ENCODE results near the gene ARSH. TPM values are rescaled to one million over a fixed set of nuclear protein-coding genes. Genes with fewer than 3 reads are reported as not detected.

Gene ARSH
- total RNA-seq (not detected in 2 replicates), polyA plus RNA-seq (not detected in 2 replicates), polyA minus RNA-seq (not detected in 2 replicates)
- not detected for total RNA-seq (2013)

GRCh38 chrX:3006495-3006894 lies at the start of gene ARSH:
ARSH (plus strand) TSS chrX:3006546; CDS start chrX:3006613, 67 bp downstream.
- Histone ChIP-seq H3K9me3 (ENCODE audit: control extremely low read depth in 1 of 3, control insufficient read depth in 2 of 3, insufficient read depth in 1 of 3, low read length in 2 of 3) (peaks cover 0 to 8% (median 0%) of the 10 kb centered on the region in 3 donors), H3K4me1 (ENCODE audit: control insufficient read depth in 2 of 2, insufficient read depth in 2 of 2, low read length in 2 of 2) (no peaks in the 10 kb centered on the region), H2AFZ (ENCODE audit: insufficient read depth, low read depth, low read length, poor library complexity, severe bottlenecking) (no peak within 1 kb of the TSS), H3K27ac (ENCODE audit: low read length in 2 of 2) (no peak within 1 kb of the TSS), H3K79me2 (ENCODE audit: control insufficient read depth, insufficient read depth, low read length) (no peaks in the 10 kb centered on the region), H3K9ac (ENCODE audit: low read length) (no peak within 1 kb of the TSS), H3K36me3 (replicated peaks in 1 of 2; ENCODE audit: control extremely low read depth in 1 of 2, control insufficient read depth in 1 of 2, extremely low read depth in 1 of 2, insufficient read depth in 2 of 2, low read length in 1 of 2) (no peaks in the 10 kb centered on the region), H3K27me3 (replicated peaks in 1 of 4; ENCODE audit: control extremely low read depth in 1 of 4, control insufficient read depth in 3 of 4, insufficient read depth in 4 of 4, low read length in 3 of 4) (no peaks in the 10 kb centered on the region), H4K20me1 (ENCODE audit: control insufficient read depth, insufficient read depth, low read length, poor library complexity, severe bottlenecking) (no peaks in the 10 kb centered on the region), H3K4me2 (replicated peaks; ENCODE audit: low read depth, low read length, poor library complexity, severe bottlenecking) (no peak within 1 kb of the TSS), H3K4me3 (ENCODE audit: control extremely low read depth in 1 of 5, extremely low read depth in 1 of 5, insufficient read depth in 1 of 5, low read depth in 2 of 5, low read length in 4 of 5) (no peak within 1 kb of the TSS)
- H3K27me3 Mint-ChIP-seq = no peaks in the 10 kb centered on the region
- H3K4me1 Mint-ChIP-seq = no peaks in the 10 kb centered on the region
- 100% methylated on average over 1 of the region's 6 CpGs for WGBS (ENCODE audit: insufficient coverage)
- TF ChIP-seq EZH2 (IDR thresholded peaks at IDR 0.05; ENCODE audit: borderline replicate concordance, insufficient read depth, low read depth, low read length, poor library complexity, severe bottlenecking) = no peak
- TF ChIP-seq, protein P1, sequence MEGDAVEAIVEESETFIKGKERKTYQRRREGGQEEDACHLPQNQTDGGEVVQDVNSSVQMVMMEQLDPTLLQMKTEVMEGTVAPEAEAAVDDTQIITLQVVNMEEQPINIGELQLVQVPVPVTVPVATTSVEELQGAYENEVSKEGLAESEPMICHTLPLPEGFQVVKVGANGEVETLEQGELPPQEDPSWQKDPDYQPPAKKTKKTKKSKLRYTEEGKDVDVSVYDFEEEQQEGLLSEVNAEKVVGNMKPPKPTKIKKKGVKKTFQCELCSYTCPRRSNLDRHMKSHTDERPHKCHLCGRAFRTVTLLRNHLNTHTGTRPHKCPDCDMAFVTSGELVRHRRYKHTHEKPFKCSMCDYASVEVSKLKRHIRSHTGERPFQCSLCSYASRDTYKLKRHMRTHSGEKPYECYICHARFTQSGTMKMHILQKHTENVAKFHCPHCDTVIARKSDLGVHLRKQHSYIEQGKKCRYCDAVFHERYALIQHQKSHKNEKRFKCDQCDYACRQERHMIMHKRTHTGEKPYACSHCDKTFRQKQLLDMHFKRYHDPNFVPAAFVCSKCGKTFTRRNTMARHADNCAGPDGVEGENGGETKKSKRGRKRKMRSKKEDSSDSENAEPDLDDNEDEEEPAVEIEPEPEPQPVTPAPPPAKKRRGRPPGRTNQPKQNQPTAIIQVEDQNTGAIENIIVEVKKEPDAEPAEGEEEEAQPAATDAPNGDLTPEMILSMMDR (IDR thresholded peaks at IDR 0.05) = no peak
- intact Hi-C loops (cut with micrococcal nuclease) = no loop called here
- ATAC-seq (ENCODE audit: low read depth) = no peak
- CTCF ChIA-PET = no interaction called here
- H3K27ac Mint-ChIP-seq = no peak within 1 kb of the TSS
- peaks cover 2% of the 10 kb centered on the region for H3K9me3 Mint-ChIP-seq (ENCODE audit: insufficient read depth)
- DNase-seq = no peak
- no peak within 1 kb of the TSS for H3K4me3 Mint-ChIP-seq
- POLR2A ChIA-PET = no interaction called here

DNA sequence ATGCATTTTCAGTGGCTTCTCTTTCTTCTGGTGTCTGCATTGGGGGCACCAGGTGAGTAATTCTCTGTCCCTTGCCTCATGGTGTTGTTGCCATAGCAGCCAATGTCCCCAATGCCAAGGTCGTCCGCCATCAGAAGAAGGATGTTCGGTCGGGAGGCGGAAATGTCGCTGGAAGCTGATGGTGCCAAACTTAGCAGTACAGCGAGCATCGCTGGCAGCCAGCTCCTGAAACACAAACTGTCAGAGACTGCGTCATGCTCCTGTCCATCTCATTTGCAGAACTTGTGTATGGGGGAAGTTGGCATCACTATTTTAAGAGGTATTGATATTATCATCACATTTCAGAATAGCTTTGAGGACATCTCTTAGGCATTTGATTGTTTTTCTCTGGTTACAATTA lies 48.1 kb upstream of the ARSH start:
- intact Hi-C loops (cut with micrococcal nuclease) = no loop called here

More for the DNA sequence above, 48.1 kb upstream of the ARSH start:
- Histone ChIP-seq H3K4me2 (replicated peaks; ENCODE audit: low read depth, low read length, poor library complexity, severe bottlenecking) (no peak overlapping the region), H3K27me3 (replicated peaks in 1 of 4; ENCODE audit: control extremely low read depth in 1 of 4, control insufficient read depth in 3 of 4, insufficient read depth in 4 of 4, low read length in 3 of 4) (peaks cover 0 to 2% (median 0%) of the 10 kb centered on the region in 4 experiments), H3K9ac (ENCODE audit: low read length) (no peak overlapping the region), H3K9me3 (ENCODE audit: control extremely low read depth in 1 of 3, control insufficient read depth in 2 of 3, insufficient read depth in 1 of 3, low read length in 2 of 3) (no peaks in the 10 kb centered on the region), H3K36me3 (replicated peaks in 1 of 2; ENCODE audit: control extremely low read depth in 1 of 2, control insufficient read depth in 1 of 2, extremely low read depth in 1 of 2, insufficient read depth in 2 of 2, low read length in 1 of 2) (no peaks in the 10 kb centered on the region), H3K27ac (ENCODE audit: low read length in 2 of 2) (no peak overlapping the region), H4K20me1 (ENCODE audit: control insufficient read depth, insufficient read depth, low read length, poor library complexity, severe bottlenecking) (no peaks in the 10 kb centered on the region), H3K4me3 (ENCODE audit: control extremely low read depth in 1 of 5, extremely low read depth in 1 of 5, insufficient read depth in 1 of 5, low read depth in 2 of 5, low read length in 4 of 5) (no peak overlapping the region), H3K4me1 (ENCODE audit: control insufficient read depth in 2 of 2, insufficient read depth in 2 of 2, low read length in 2 of 2) (no peaks in the 10 kb centered on the region), H3K79me2 (ENCODE audit: control insufficient read depth, insufficient read depth, low read length) (no peaks in the 10 kb centered on the region), H2AFZ (ENCODE audit: insufficient read depth, low read depth, low read length, poor library complexity, severe bottlenecking) (no peak overlapping the region)
- ATAC-seq (ENCODE audit: low read depth) (no peak), DNase-seq (no peak)
- 86% methylated on average over 6 of the region's 9 CpGs for WGBS (ENCODE audit: insufficient coverage)
- TF ChIP-seq EZH2 (IDR thresholded peaks at IDR 0.05; ENCODE audit: borderline replicate concordance, insufficient read depth, low read depth, low read length, poor library complexity, severe bottlenecking) = no peak
- TF ChIP-seq, protein P1 (IDR thresholded peaks at IDR 0.05) = no peak
- POLR2A ChIA-PET = no interaction called here
- no peaks in the 10 kb centered on the region for H3K9me3 Mint-ChIP-seq (ENCODE audit: insufficient read depth)
- no peak overlapping the region for H3K27ac Mint-ChIP-seq
- no peaks in the 10 kb centered on the region for H3K4me1 Mint-ChIP-seq
- CTCF ChIA-PET = no interaction called here
- H3K4me3 Mint-ChIP-seq = no peak overlapping the region
- peaks cover 9% of the 10 kb centered on the region for H3K27me3 Mint-ChIP-seq
